H1 (cell line): ENCODE measurements around the gene NEK10.

Experiments used
- EGR1 ChIP-seq: IDR thresholded peaks from 2 replicates; pipeline ENCODE4 v1.6.1; 2011; ENCODE audit warnings: low read depth, low read length, borderline replicate concordance
- POLR2A ChIP-seq, 2 experiments: IDR thresholded peaks; 1 replicate in 1 of 2; 2 replicates in 1 of 2; pipeline ENCODE4 v1.6.1; 2011; ENCODE audit warnings: low read depth in 2 of 2, low read length in 2 of 2, mild to moderate bottlenecking in 2 of 2; ENCODE audit errors: control extremely low read depth in 1 of 2
- RAD21 ChIP-seq, 2 experiments: IDR thresholded peaks in 1 of 2; conservative IDR thresholded peaks in 1 of 2; 2 replicates each; pipeline ENCODE4 v1.6.1; 2011; ENCODE audit warnings: low read depth in 2 of 2, low read length in 2 of 2, improper control_type of control experiment in 1 of 2, inconsistent platforms in 1 of 2, mild to moderate bottlenecking in 1 of 2, moderate library complexity in 1 of 2
- RFX5 ChIP-seq: IDR thresholded peaks from 2 replicates; pipeline ENCODE4 v1.6.1; 2011; ENCODE audit warnings: low read depth, low read length, improper control_type of control experiment, borderline replicate concordance
- RXRA ChIP-seq: IDR thresholded peaks from 2 replicates; pipeline ENCODE4 v1.6.1; 2011; ENCODE audit warnings: low read depth, mild to moderate bottlenecking, low read length, moderate library complexity; ENCODE audit not compliant: insufficient read depth
- TAF1 ChIP-seq: IDR thresholded peaks from 2 replicates; pipeline ENCODE4 v1.6.1; 2011; ENCODE audit warnings: mild to moderate bottlenecking, low read depth, low read length
- YY1 ChIP-seq: IDR thresholded peaks from 2 replicates; pipeline ENCODE4 v1.6.1; 2011; ENCODE audit warnings: low read depth, mild to moderate bottlenecking, low read length
- TF ChIP-seq, protein P1 (sequence below), 3 experiments: IDR thresholded peaks; 1 replicate in 2 of 3; 2 replicates in 1 of 3; pipeline versions ENCODE4 v1.5.1 to v1.6.1; 2011; ENCODE audit warnings: low read length in 3 of 3, mild to moderate bottlenecking in 3 of 3, inconsistent platforms in 2 of 3, low read depth in 1 of 3, moderate library complexity in 1 of 3; ENCODE audit not compliant: insufficient read depth in 1 of 3; ENCODE audit errors: control extremely low read depth in 1 of 3

DNA sequence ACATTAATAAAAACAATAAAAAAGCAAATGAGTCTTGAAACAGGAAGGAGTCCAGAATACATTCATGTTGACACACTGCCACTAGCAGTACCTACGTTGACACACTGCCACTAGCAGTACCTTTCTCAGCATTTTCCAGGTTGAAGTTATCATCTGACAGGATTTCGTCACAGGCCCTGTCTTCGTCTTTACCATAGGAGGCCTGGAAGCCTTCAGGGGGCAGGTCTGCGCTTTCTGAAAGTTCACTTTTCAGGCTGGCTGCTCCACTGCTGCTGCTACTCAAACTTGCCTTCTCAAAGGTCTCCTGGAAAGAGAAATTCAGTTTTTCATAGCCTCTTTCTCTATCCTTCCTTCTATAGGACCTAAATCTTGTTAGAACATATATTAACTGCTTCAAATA lies 194.7 kb downstream of the NEK10 start:
- TF ChIP-seq RFX5 (no peak), TAF1 (no peak), YY1 (no peak), RAD21 (IDR thresholded peaks at IDR 0.05 in 1 of 2, conservative IDR thresholded peaks at IDR 0.05 in 1 of 2; ENCODE audit: low read depth in 2 of 2, low read length in 2 of 2) (peak; percentile 50 to 62), POLR2A (IDR thresholded peaks at IDR 0.05; ENCODE audit: control extremely low read depth in 1 of 2, low read depth in 2 of 2, low read length in 2 of 2) (no peak), RXRA (no peak), EGR1 (no peak)
- TF ChIP-seq, protein P1, sequence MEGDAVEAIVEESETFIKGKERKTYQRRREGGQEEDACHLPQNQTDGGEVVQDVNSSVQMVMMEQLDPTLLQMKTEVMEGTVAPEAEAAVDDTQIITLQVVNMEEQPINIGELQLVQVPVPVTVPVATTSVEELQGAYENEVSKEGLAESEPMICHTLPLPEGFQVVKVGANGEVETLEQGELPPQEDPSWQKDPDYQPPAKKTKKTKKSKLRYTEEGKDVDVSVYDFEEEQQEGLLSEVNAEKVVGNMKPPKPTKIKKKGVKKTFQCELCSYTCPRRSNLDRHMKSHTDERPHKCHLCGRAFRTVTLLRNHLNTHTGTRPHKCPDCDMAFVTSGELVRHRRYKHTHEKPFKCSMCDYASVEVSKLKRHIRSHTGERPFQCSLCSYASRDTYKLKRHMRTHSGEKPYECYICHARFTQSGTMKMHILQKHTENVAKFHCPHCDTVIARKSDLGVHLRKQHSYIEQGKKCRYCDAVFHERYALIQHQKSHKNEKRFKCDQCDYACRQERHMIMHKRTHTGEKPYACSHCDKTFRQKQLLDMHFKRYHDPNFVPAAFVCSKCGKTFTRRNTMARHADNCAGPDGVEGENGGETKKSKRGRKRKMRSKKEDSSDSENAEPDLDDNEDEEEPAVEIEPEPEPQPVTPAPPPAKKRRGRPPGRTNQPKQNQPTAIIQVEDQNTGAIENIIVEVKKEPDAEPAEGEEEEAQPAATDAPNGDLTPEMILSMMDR (IDR thresholded peaks at IDR 0.05; ENCODE audit: control extremely low read depth in 1 of 3, insufficient read depth in 1 of 3, low read depth in 1 of 3, low read length in 3 of 3): peak; percentile 22 to 48 (median 42)
